ENCODE data around the gene KIAA1614.

The KIAA1614 gene

DNA sequence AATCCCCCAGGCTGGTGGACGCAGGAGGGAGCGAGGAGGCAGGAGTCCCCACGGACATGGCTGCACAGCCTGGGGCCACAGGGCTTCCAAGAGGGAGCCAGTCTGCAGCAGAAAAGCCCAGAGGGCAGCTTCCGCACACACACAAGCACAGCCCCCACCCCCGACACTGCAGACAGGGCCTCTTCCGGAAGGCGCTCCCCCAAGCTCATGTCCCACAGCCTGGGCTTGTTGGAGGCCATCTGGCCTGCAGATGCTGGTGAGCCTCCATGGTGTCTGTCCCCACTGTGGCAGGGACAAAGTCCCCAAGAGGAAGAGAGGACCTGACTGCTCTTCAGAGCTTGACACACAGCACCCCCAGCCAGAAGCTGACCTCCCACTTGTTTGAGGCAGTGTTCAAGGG is 13.4 kb upstream of the KIAA1614 start:
- Histone ChIP-seq H3K36me3 (ENCODE audit: control insufficient read depth in 4 of 4, insufficient read depth in 4 of 4, low read length in 3 of 4) (peaks cover 0 to 3% (median 0%) of the 10 kb centered on the region in 4 experiments), H3K4me1 (ENCODE audit: control extremely low read depth in 1 of 4, control insufficient read depth in 4 of 4, insufficient read depth in 4 of 4, low read length in 3 of 4) (peaks cover 0 to 2% (median 0%) of the 10 kb centered on the region in 4 experiments), H3K9me3 (ENCODE audit: control extremely low read depth in 1 of 5, control insufficient read depth in 4 of 5, insufficient read depth in 2 of 5, low read depth in 1 of 5, low read length in 4 of 5) (no peaks in the 10 kb centered on the region), H3K27ac (ENCODE audit: insufficient read depth in 1 of 2, low read depth in 1 of 2, low read length in 2 of 2, poor library complexity in 1 of 2, severe bottlenecking in 2 of 2) (no peak overlapping the region), H3K4me3 (ENCODE audit: control insufficient read depth in 1 of 7, extremely low read depth in 1 of 7, insufficient read depth in 4 of 7, low read depth in 2 of 7, low read length in 6 of 7) (no peak overlapping the region), H3K27me3 (replicated peaks in 2 of 5; ENCODE audit: control insufficient read depth in 4 of 5, insufficient read depth in 5 of 5, low read length in 4 of 5) (no peaks in the 10 kb centered on the region)
- ChIA-PET POLR2A (no interaction called here), CTCF (interaction anchor here (0.7 to 1.8 kb wide), 5 partner anchors 12 to 19 kb away, joined by 3 to 4 read pairs (median 3); no protein-coding TSS in a partner anchor)
- no peak for DNase-seq
- 100% methylated on average over 4 of the region's 7 CpGs for WGBS (ENCODE audit: insufficient coverage)

DNA sequence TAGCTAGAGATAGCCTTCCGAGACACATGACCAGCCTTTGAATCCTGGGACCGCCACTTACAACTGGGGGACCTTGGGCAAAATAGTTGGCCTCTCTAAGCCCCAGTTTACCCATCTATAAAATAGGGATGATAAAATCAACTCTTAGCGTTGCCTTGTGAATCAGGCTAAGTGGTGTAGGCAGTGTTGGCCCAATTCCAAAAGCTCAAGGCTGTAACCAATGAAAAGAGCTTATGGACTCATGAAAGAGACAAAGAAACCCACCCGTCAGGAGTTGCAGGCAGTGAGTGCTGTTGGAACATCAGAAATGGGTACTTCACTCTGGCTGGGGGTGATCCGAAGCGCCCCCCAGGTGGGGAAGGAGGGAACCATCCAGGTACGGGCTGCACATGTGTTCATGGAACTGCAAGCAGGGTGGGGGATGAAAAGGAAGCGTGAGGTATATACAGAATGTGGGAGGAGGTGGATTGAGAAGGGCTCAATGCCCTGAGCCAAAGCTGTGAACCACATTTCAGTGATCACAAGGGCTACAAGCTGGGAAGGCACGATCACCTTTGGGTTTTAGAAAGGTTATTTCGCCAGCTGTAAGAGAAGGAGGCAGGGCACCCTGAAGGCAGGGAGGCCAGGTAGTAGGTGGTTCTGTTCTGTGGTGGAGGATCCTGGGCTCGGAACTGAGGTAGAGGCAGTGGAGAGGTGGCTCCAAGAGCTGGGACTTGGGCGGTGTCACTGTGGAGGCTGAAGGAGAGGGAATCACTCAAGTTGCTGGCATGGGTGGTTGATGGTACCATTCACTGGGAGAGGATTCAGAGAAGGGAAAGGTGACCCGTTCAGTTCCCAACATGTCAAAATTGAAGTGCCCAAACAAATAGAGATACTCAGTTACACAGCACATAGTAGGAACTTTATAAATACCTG is 11.4 kb upstream of the KIAA1614 start:
- Histone ChIP-seq H3K9me3 (ENCODE audit: control extremely low read depth in 1 of 5, control insufficient read depth in 4 of 5, insufficient read depth in 2 of 5, low read depth in 1 of 5, low read length in 4 of 5) (no peaks in the 10 kb centered on the region), H3K27ac (ENCODE audit: insufficient read depth in 1 of 2, low read depth in 1 of 2, low read length in 2 of 2, poor library complexity in 1 of 2, severe bottlenecking in 2 of 2) (no peak overlapping the region), H3K36me3 (ENCODE audit: control insufficient read depth in 4 of 4, insufficient read depth in 4 of 4, low read length in 3 of 4) (no peaks in the 10 kb centered on the region), H3K4me1 (ENCODE audit: control extremely low read depth in 1 of 4, control insufficient read depth in 4 of 4, insufficient read depth in 4 of 4, low read length in 3 of 4) (peaks cover 0 to 2% (median 0%) of the 10 kb centered on the region in 4 experiments), H3K4me3 (ENCODE audit: control insufficient read depth in 1 of 7, extremely low read depth in 1 of 7, insufficient read depth in 4 of 7, low read depth in 2 of 7, low read length in 6 of 7) (no peak overlapping the region), H3K27me3 (replicated peaks in 2 of 5; ENCODE audit: control insufficient read depth in 4 of 5, insufficient read depth in 5 of 5, low read length in 4 of 5) (no peaks in the 10 kb centered on the region)
- ChIA-PET CTCF (interaction anchor here (1.9 kb wide), 1 partner anchor 10 kb away, joined by 5 read pairs; no protein-coding TSS in a partner anchor), POLR2A (no interaction called here)
- 88% methylated on average over 11 of the region's 13 CpGs for WGBS (ENCODE audit: insufficient coverage)
- no peak for DNase-seq

GRCh38 chr1:180902541-180902940 is 10.2 kb upstream of the KIAA1614 start:
- Histone ChIP-seq H3K36me3 (ENCODE audit: control insufficient read depth in 4 of 4, insufficient read depth in 4 of 4, low read length in 3 of 4) (no peaks in the 10 kb centered on the region), H3K27ac (ENCODE audit: insufficient read depth in 1 of 2, low read depth in 1 of 2, low read length in 2 of 2, poor library complexity in 1 of 2, severe bottlenecking in 2 of 2) (no peak overlapping the region), H3K4me3 (ENCODE audit: control insufficient read depth in 1 of 7, extremely low read depth in 1 of 7, insufficient read depth in 4 of 7, low read depth in 2 of 7, low read length in 6 of 7) (no peak overlapping the region), H3K4me1 (ENCODE audit: control extremely low read depth in 1 of 4, control insufficient read depth in 4 of 4, insufficient read depth in 4 of 4, low read length in 3 of 4) (peaks cover 0 to 2% (median 0%) of the 10 kb centered on the region in 4 experiments), H3K27me3 (replicated peaks in 2 of 5; ENCODE audit: control insufficient read depth in 4 of 5, insufficient read depth in 5 of 5, low read length in 4 of 5) (no peaks in the 10 kb centered on the region), H3K9me3 (ENCODE audit: control extremely low read depth in 1 of 5, control insufficient read depth in 4 of 5, insufficient read depth in 2 of 5, low read depth in 1 of 5, low read length in 4 of 5) (no peaks in the 10 kb centered on the region)
- DNase-seq, result no peak
- ChIA-PET CTCF (no interaction called here), POLR2A (no interaction called here)
- WGBS (ENCODE audit: insufficient coverage), result 100% methylated on average over 1 of the region's 3 CpGs

DNA sequence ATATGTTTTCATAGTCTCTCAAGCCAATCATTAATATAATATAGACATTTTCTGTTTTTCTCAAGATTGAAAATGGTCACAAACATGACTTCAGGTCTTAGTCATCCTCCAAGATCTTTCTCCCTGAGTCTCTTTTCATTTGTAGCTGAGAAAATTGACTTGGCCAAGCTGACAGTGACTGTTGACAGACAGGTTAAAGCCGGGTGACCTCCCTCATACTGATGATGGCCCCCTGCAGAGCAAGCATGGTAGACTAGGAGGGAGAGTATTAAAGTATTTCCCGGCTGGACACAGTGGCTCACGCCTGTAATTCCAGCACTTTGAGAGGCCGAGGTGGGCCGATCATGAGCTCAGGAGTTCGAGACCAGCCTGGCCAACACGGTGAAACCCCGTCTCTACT is 6.8 kb upstream of the KIAA1614 start:
- no peak for DNase-seq
- no peaks in the 10 kb centered on the region for H3K4me1 ChIP-seq (ENCODE audit: control extremely low read depth in 1 of 4, control insufficient read depth in 4 of 4, insufficient read depth in 4 of 4, low read length in 3 of 4)
- no peaks in the 10 kb centered on the region for H3K36me3 ChIP-seq (ENCODE audit: control insufficient read depth in 4 of 4, insufficient read depth in 4 of 4, low read length in 3 of 4)
- H3K27ac ChIP-seq (ENCODE audit: insufficient read depth in 1 of 2, low read depth in 1 of 2, low read length in 2 of 2, poor library complexity in 1 of 2, severe bottlenecking in 2 of 2), result no peak overlapping the region
- POLR2A ChIA-PET, result no interaction called here
- peaks cover 0 to 5% (median 0%) of the 10 kb centered on the region in 5 experiments for H3K27me3 ChIP-seq (replicated peaks in 2 of 5; ENCODE audit: control insufficient read depth in 4 of 5, insufficient read depth in 5 of 5, low read length in 4 of 5)
- H3K9me3 ChIP-seq (ENCODE audit: control extremely low read depth in 1 of 5, control insufficient read depth in 4 of 5, insufficient read depth in 2 of 5, low read depth in 1 of 5, low read length in 4 of 5), result no peaks in the 10 kb centered on the region
- H3K4me3 ChIP-seq (ENCODE audit: control insufficient read depth in 1 of 7, extremely low read depth in 1 of 7, insufficient read depth in 4 of 7, low read depth in 2 of 7, low read length in 6 of 7), result no peak overlapping the region
- 98% methylated on average over 6 of the region's 8 CpGs for WGBS (ENCODE audit: insufficient coverage)
- CTCF ChIA-PET, result interaction anchor here (1.1 to 1.6 kb wide), 2 partner anchors 15 to 19 kb away, joined by 3 to 8 read pairs; no protein-coding TSS in a partner anchor

DNA sequence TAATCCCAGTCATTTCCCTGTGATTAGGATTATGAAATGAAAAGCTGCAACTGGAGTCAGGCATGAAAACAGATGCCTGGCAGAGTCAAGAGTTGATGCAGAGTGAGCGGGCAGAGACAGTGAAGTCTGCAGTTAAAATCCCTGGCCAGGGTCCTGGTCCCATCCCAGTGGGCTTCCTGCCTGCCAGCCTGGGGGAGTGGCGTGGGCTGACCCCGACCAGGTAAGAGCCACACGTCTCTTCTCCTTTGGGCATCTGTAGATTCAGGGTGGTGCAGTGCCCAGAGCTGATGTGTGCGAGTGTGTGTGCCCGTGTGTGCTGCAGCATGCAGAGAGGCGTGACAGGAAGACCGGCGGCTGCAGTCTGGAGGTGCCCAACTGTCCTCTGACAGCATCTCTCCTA is 6.2 kb upstream of the KIAA1614 start:
- POLR2A ChIA-PET, result no interaction called here
- CTCF ChIA-PET, result interaction anchor here (1.1 kb wide), 1 partner anchor 19 kb away, joined by 3 read pairs; no protein-coding TSS in a partner anchor
- Histone ChIP-seq H3K4me3 (ENCODE audit: control insufficient read depth in 1 of 7, extremely low read depth in 1 of 7, insufficient read depth in 4 of 7, low read depth in 2 of 7, low read length in 6 of 7) (no peak overlapping the region), H3K9me3 (ENCODE audit: control extremely low read depth in 1 of 5, control insufficient read depth in 4 of 5, insufficient read depth in 2 of 5, low read depth in 1 of 5, low read length in 4 of 5) (no peaks in the 10 kb centered on the region), H3K4me1 (ENCODE audit: control extremely low read depth in 1 of 4, control insufficient read depth in 4 of 4, insufficient read depth in 4 of 4, low read length in 3 of 4) (peaks cover 0 to under 1% (median under 1%) of the 10 kb centered on the region in 4 experiments), H3K27me3 (replicated peaks in 2 of 5; ENCODE audit: control insufficient read depth in 4 of 5, insufficient read depth in 5 of 5, low read length in 4 of 5) (peaks cover 0 to 10% (median 3%) of the 10 kb centered on the region in 5 experiments), H3K27ac (ENCODE audit: insufficient read depth in 1 of 2, low read depth in 1 of 2, low read length in 2 of 2, poor library complexity in 1 of 2, severe bottlenecking in 2 of 2) (no peak overlapping the region), H3K36me3 (ENCODE audit: control insufficient read depth in 4 of 4, insufficient read depth in 4 of 4, low read length in 3 of 4) (no peaks in the 10 kb centered on the region)
- DNase-seq, result no peak
- WGBS (ENCODE audit: insufficient coverage), result 97% methylated on average over 9 of the region's 9 CpGs

GRCh38 chr1:180907313-180908055 is 5.2 kb upstream of the KIAA1614 start:
- WGBS (ENCODE audit: insufficient coverage), result 95% methylated on average over 6 of the region's 10 CpGs
- Histone ChIP-seq H3K4me1 (ENCODE audit: control extremely low read depth in 1 of 4, control insufficient read depth in 4 of 4, insufficient read depth in 4 of 4, low read length in 3 of 4) (peaks cover 0 to 10% (median 9%) of the 10 kb centered on the region in 4 experiments), H3K4me3 (ENCODE audit: control insufficient read depth in 1 of 7, extremely low read depth in 1 of 7, insufficient read depth in 4 of 7, low read depth in 2 of 7, low read length in 6 of 7) (no peak overlapping the region), H3K9me3 (ENCODE audit: control extremely low read depth in 1 of 5, control insufficient read depth in 4 of 5, insufficient read depth in 2 of 5, low read depth in 1 of 5, low read length in 4 of 5) (no peaks in the 10 kb centered on the region), H3K36me3 (ENCODE audit: control insufficient read depth in 4 of 4, insufficient read depth in 4 of 4, low read length in 3 of 4) (no peaks in the 10 kb centered on the region), H3K27ac (ENCODE audit: insufficient read depth in 1 of 2, low read depth in 1 of 2, low read length in 2 of 2, poor library complexity in 1 of 2, severe bottlenecking in 2 of 2) (no peak overlapping the region), H3K27me3 (replicated peaks in 2 of 5; ENCODE audit: control insufficient read depth in 4 of 5, insufficient read depth in 5 of 5, low read length in 4 of 5) (peaks cover 0 to 20% (median 6%) of the 10 kb centered on the region in 5 experiments)
- ChIA-PET POLR2A (no interaction called here), CTCF (no interaction called here)
- no peak for DNase-seq

Measured in common myeloid progenitor, CD34-positive (primary cell).